Muscle layer of duodenum (tissue), 2 donors: ENCODE results near the gene ADAMTS6.

Source experiments
- H3K27ac ChIP-seq: one replicate; pipeline ENCODE4 v1.7.0; 2013; ENCODE audit warnings: mild to moderate bottlenecking, low read length
- H3K27me3 ChIP-seq: one replicate; pipeline ENCODE4 v1.7.0; 2013; ENCODE audit warnings: low read depth, mild to moderate bottlenecking, control low read depth, low read length
- H3K36me3 ChIP-seq, 2 donors: one replicate each; pipeline ENCODE4 v1.7.0; 2013; ENCODE audit warnings: low read length in 2 of 2, control low read depth in 1 of 2, mild to moderate bottlenecking in 1 of 2; ENCODE audit not compliant: insufficient read depth in 2 of 2, control insufficient read depth in 1 of 2
- H3K4me1 ChIP-seq, 2 donors: one replicate each; pipeline ENCODE4 v1.7.0; 2013; ENCODE audit warnings: low read length in 2 of 2, mild to moderate bottlenecking in 2 of 2, control low read depth in 1 of 2, moderate library complexity in 1 of 2; ENCODE audit not compliant: insufficient read depth in 2 of 2, control insufficient read depth in 1 of 2
- H3K4me3 ChIP-seq, 2 donors: one replicate each; pipeline ENCODE4 v1.7.0; 2013; ENCODE audit warnings: low read length in 2 of 2, low read depth in 1 of 2, mild to moderate bottlenecking in 1 of 2
- H3K9me3 ChIP-seq, 2 donors: one replicate each; pipeline ENCODE4 v1.7.0; 2013; ENCODE audit warnings: low read length in 2 of 2, control low read depth in 1 of 2, mild to moderate bottlenecking in 1 of 2; ENCODE audit not compliant: control insufficient read depth in 1 of 2
- donor health status: healthy.

Gene ADAMTS6

DNA sequence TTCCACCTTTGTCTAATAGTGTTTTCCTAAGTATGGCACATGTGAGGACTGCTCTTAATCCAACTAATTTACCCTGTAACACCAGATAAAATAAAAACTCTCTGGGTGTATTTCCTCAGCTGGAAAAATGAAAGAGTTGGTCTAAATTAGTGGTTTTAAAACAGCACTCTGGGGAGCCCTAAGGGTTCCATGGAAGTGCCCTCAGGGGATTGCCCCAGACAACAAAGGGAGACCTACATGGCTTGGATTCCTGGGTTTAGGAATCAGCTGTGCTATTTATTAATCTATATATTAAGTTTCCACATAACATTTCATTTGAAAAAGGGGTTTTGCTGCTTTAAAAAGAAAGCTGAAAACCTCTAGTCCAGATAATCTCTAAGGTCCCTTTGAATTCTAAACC, 20.2 kb downstream of the ADAMTS6 start:
- H3K9me3 ChIP-seq = no peaks in the 10 kb centered on the region
- no peaks in the 10 kb centered on the region for H3K27me3 ChIP-seq
- H3K27ac ChIP-seq = no peak overlapping the region
- no peaks in the 10 kb centered on the region for H3K4me1 ChIP-seq
- no peak overlapping the region for H3K4me3 ChIP-seq
- no peaks in the 10 kb centered on the region for H3K36me3 ChIP-seq

DNA sequence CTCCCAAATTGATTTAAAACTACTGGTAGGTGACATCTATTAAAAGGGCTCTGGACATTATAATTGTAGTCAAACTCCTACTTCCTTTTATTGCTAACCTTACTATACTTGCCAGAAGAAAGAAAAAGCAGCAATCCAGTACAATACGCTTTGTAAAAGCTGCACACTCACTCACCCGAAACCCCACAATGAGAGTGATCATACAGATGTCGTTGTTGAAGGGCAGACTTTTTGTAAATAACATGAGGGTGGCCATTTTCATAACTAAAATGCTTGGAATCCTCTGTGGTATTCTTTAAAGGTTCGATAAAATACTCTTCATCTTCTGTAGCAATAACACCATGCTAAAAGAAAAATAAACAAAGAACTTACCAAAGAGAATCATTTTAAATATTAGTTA, 21.7 kb downstream of the ADAMTS6 start:
- no peaks in the 10 kb centered on the region for H3K27me3 ChIP-seq
- no peaks in the 10 kb centered on the region for H3K9me3 ChIP-seq
- no peak overlapping the region for H3K27ac ChIP-seq
- no peak overlapping the region for H3K4me3 ChIP-seq
- no peaks in the 10 kb centered on the region for H3K4me1 ChIP-seq
- H3K36me3 ChIP-seq = no peaks in the 10 kb centered on the region

DNA sequence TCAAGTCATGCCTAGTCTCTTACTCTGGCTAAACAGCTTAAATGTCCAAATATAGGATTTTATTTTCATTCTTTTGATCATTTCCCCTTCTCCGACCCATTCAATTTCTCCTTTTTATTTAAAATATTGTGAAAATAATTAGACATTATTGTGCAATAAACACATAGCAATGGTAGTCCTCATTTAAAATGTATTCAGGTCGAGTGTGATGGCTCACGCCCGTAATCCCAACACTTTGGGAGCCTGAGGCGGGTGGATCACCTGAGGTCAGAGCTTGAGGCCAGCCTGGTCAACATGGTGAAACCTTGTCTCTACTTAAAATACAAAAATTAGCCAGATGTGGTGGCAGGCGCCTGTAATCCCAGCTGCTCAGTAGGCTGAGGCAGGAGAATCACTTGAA, 26.7 kb downstream of the ADAMTS6 start:
- Histone ChIP-seq H3K4me1 (no peaks in the 10 kb centered on the region), H3K27ac (no peak overlapping the region), H3K27me3 (no peaks in the 10 kb centered on the region), H3K9me3 (no peaks in the 10 kb centered on the region), H3K36me3 (no peaks in the 10 kb centered on the region), H3K4me3 (no peak overlapping the region)

DNA sequence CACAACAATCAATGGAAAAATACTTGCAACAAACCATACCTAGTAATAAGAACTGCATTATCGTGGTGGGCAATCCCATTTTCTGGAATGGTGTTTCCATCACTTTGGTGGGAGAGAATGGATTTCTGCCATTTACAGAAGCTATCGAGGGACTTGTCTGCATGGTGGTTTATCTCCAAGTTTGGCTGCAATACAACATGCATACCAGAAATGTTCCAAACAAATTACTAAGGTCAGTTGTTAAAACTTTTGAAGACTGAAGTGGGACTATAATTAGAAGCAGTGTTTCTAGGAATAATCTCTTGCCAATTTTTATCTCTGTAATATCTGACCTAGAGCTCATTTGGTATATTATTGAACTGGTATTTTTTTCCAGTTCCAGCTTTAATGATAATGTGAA, 30.3 kb downstream of the ADAMTS6 start:
- Histone ChIP-seq H3K4me3 (no peak overlapping the region), H3K27ac (no peak overlapping the region), H3K36me3 (no peaks in the 10 kb centered on the region), H3K9me3 (no peaks in the 10 kb centered on the region), H3K27me3 (no peaks in the 10 kb centered on the region), H3K4me1 (no peaks in the 10 kb centered on the region)

DNA sequence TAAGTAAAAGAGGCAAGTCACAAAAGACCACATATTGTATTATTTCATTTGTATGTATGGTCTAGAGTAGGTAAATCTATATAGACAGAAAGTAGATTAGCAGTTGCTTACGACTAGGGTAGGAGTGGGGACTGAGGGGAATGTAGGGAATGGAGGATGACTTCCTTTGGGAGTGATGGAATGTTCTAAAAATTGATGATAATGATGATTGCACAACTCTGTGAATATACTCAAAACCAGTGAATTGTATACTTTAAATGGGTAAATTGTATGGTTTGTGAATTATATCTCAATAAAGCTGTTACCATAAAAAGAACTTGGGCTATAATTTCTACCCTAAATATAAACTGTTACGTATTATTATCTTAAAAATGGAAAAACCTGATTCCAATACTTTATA, 35.0 kb downstream of the ADAMTS6 start:
- H3K27ac ChIP-seq = no peak overlapping the region
- H3K27me3 ChIP-seq = no peaks in the 10 kb centered on the region
- H3K9me3 ChIP-seq = no peaks in the 10 kb centered on the region
- H3K36me3 ChIP-seq = no peaks in the 10 kb centered on the region
- H3K4me1 ChIP-seq = no peaks in the 10 kb centered on the region
- no peak overlapping the region for H3K4me3 ChIP-seq

DNA sequence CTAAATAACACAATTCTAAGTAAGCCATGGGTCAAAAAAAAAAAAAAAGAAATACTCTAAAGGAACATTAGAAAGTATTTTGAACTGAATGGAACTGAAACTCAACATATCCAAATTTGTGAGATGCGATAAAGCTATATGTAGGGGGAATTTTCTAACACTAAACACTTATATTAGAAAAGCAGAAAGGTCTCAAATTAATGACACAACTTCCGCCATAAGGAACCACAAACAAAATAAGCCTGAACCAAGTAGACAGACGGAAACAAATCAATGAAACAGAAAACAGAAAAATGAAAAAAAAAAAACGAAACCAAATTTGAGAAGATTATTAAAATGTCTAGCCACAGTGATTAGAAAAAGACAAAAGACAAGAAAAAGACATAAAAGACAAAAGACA, 39.9 kb downstream of the ADAMTS6 start:
- no peaks in the 10 kb centered on the region for H3K4me1 ChIP-seq
- no peaks in the 10 kb centered on the region for H3K9me3 ChIP-seq
- peaks cover 0 to 4% of the 10 kb centered on the region in 2 donors for H3K36me3 ChIP-seq
- no peaks in the 10 kb centered on the region for H3K27me3 ChIP-seq
- H3K4me3 ChIP-seq = no peak overlapping the region
- H3K27ac ChIP-seq = no peak overlapping the region

DNA sequence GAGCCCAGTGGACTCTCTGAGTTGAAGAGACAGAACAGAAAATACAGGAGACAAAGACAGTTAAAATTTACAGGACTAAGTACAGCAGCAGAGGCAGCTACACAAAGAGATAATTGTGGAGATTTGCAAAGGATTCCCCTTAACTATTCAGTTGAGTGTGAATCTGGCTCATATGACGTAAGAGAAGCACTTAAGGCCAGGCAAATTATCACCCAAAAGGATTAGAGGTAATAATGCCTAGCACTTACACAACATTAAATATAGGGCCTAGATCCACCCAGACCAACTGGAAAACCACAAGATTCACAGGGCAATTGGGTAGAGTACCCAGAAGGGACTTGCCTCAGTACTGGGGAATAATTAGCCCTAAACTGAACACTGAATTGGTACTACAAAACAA, 41.3 kb downstream of the ADAMTS6 start:
- Histone ChIP-seq H3K4me1 (no peaks in the 10 kb centered on the region), H3K27ac (no peak overlapping the region), H3K9me3 (no peaks in the 10 kb centered on the region), H3K4me3 (no peak overlapping the region), H3K27me3 (no peaks in the 10 kb centered on the region), H3K36me3 (peaks cover 0 to 4% of the 10 kb centered on the region in 2 donors)

DNA sequence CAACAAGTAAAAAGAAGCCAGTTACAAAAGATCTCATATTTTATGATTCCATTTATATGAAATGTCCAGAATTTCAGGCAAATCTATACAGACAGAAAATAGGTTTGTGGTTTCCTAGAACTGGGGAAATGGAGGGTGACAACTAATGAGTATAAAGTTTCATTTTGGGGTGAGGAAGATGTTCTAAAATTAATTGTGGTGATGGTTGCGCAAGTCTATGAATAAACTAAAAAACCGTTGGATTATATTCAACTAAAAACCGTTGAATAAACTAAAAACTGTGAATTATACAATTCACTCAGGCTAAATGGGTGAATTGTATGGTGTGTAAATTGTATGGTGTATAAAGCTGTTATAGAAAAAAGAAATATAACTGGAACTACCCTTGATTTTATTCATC, 47.6 kb downstream of the ADAMTS6 start:
- H3K9me3 ChIP-seq = no peaks in the 10 kb centered on the region
- H3K27me3 ChIP-seq = no peaks in the 10 kb centered on the region
- H3K36me3 ChIP-seq = peaks cover 0 to 4% of the 10 kb centered on the region in 2 donors
- no peak overlapping the region for H3K4me3 ChIP-seq
- H3K27ac ChIP-seq = no peak overlapping the region
- no peaks in the 10 kb centered on the region for H3K4me1 ChIP-seq

DNA sequence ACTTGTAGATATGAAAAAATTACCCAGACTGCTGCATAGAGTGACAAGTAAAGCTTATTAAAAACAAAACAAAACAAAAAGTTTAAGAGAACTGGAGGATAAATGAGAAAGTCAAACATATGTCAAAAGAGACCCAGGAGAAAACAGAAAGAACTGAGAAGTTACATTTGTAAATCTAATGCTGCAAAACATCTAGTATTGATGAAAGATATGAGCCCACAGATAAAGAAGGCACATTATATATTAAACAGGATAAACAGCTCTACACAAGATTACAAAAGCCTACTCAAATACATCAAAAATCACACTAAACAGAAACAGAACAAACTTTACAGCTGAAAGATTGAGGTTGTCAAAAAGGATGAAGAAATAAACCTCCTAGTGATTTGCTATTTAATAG, 55.1 kb downstream of the ADAMTS6 start:
- H3K9me3 ChIP-seq = peaks cover 0 to 3% of the 10 kb centered on the region in 2 donors
- no peaks in the 10 kb centered on the region for H3K4me1 ChIP-seq
- H3K27ac ChIP-seq = no peak overlapping the region
- no peaks in the 10 kb centered on the region for H3K36me3 ChIP-seq
- no peaks in the 10 kb centered on the region for H3K27me3 ChIP-seq
- H3K4me3 ChIP-seq = no peak overlapping the region

DNA sequence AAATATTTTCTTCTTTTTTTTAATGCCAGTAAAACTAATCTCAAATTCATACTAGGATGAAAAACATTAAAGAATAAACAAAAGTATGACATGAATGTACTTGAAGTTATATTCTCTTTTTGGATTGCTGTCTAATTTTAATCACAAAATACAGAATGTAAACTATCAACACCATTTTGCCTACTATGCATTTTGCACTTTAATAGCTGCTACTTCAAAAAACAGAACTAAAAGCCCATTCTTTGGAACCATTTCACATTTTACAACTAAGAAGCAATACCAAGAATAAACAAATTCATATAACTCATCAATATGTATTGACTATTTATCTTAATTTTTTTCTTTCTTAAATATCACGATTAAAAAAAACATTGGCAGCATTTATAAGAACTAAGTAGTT, 58.1 kb downstream of the ADAMTS6 start:
- no peaks in the 10 kb centered on the region for H3K36me3 ChIP-seq

DNA sequence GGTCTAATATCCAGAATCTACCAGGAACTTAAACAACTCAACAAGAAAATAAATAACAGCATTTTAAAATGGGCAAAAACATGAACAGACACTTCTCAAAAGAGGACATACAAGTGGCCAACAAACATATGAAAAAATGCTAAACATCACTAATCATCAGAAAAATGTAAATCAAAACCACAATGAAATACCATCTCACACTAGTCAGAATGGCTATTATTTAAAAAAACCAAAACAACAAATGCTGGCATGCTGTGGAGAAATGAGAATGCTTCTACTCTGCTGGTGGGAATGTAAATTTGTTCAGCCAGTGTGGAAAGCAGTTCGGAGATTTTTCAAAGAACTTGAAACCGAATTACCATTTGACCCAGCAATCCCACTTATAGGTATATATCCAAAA, 63.1 kb downstream of the ADAMTS6 start:
- H3K4me3 ChIP-seq = no peak overlapping the region
- no peaks in the 10 kb centered on the region for H3K4me1 ChIP-seq
- no peaks in the 10 kb centered on the region for H3K36me3 ChIP-seq
- peaks cover 0 to 27% of the 10 kb centered on the region in 2 donors for H3K9me3 ChIP-seq
- H3K27ac ChIP-seq = no peak overlapping the region
- H3K27me3 ChIP-seq = no peaks in the 10 kb centered on the region

More for the DNA sequence above, 58.1 kb downstream of the ADAMTS6 start:
- Histone ChIP-seq H3K27ac (no peak overlapping the region), H3K4me3 (no peak overlapping the region), H3K27me3 (no peaks in the 10 kb centered on the region), H3K9me3 (peaks cover 0 to 19% of the 10 kb centered on the region in 2 donors), H3K4me1 (no peaks in the 10 kb centered on the region)

DNA sequence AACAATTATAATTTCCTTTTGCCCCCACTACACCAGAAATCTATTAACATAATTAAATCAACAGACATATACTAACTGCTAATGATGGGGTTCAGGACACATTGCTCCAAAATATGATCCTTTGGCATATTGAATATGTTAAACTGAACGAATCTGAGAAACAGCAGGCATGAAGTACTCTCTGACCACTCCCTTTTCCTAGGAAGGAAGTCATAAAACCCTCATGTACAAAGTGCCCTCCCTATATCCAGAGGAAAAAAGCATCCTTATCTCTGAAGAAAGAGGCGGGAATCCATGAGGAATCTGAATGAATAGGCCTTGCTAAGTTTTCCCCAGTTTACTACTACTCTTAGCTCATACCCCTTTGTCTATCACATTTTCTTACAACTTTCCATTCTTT, 67.9 kb downstream of the ADAMTS6 start:
- no peaks in the 10 kb centered on the region for H3K36me3 ChIP-seq
- H3K27ac ChIP-seq = no peak overlapping the region
- H3K27me3 ChIP-seq = no peaks in the 10 kb centered on the region
- H3K4me1 ChIP-seq = no peaks in the 10 kb centered on the region
- H3K9me3 ChIP-seq = peaks cover 0 to 8% of the 10 kb centered on the region in 2 donors
- H3K4me3 ChIP-seq = no peak overlapping the region
